Smooth muscle cell (in vitro differentiated cells): Measurements from ENCODE around the gene ORM1. TPM values are rescaled to one million over a fixed set of nuclear protein-coding genes. Genes with fewer than 3 reads are reported as not detected.
"Not testable (repeated sequence)": the region's sequence is repeated elsewhere in the genome, so short reads cannot be mapped to it uniquely, and the experiment has no call there.

Experiments used
- DNase-seq: peaks from one replicate; lab custom pipeline; 2025; ENCODE audit not compliant: unreplicated experiment; lab: John Stamatoyannopoulos, UW
- H2AFZ ChIP-seq: fragments of 200-600 bp; sonication (generic); 2 replicates; pipeline ENCODE4 v1.6.0; 2016; ENCODE audit warnings: antibody characterized with exemption, low read depth, mild to moderate bottlenecking
- H3F3A ChIP-seq: fragments of 200-600 bp; sonication (generic); 2 replicates; pipeline ENCODE4 v1.6.0; 2017; ENCODE audit warnings: antibody characterized with exemption, low read depth
- H3K27ac ChIP-seq: fragments of 200-600 bp; sonication (generic); 2 replicates; pipeline ENCODE4 v1.5.1; 2016; ENCODE audit warnings: low read depth, mild to moderate bottlenecking
- H3K27me3 ChIP-seq: fragments of 200-600 bp; sonication (generic); 2 replicates; pipeline ENCODE4 v1.6.1; 2016; ENCODE audit warnings: low read depth, mild to moderate bottlenecking
- H3K36me3 ChIP-seq: fragments of 200-600 bp; sonication (generic); 2 replicates; pipeline ENCODE4 v1.5.1; 2016; ENCODE audit warnings: low read depth
- H3K4me1 ChIP-seq: fragments of 200-600 bp; sonication (generic); 2 replicates; pipeline ENCODE4 v1.5.1; 2016; ENCODE audit warnings: low read depth
- H3K4me2 ChIP-seq: fragments of 200-600 bp; sonication (generic); 2 replicates; pipeline ENCODE4 v1.6.0; 2016; ENCODE audit warnings: mild to moderate bottlenecking
- H3K4me3 ChIP-seq: fragments of 200-600 bp; sonication (generic); 2 replicates; pipeline ENCODE4 v1.5.1; 2016; ENCODE audit warnings: mild to moderate bottlenecking
- H3K79me2 ChIP-seq: fragments of 200-600 bp; sonication (generic); 2 replicates; pipeline ENCODE4 v1.6.0; 2016; ENCODE audit warnings: low read depth, mild to moderate bottlenecking
- H3K9ac ChIP-seq: fragments of 200-600 bp; sonication (generic); 2 replicates; pipeline ENCODE4 v1.6.0; 2016; ENCODE audit warnings: low read depth
- H3K9me3 ChIP-seq: fragments of 200-600 bp; sonication (generic); replicated peaks from 2 replicates; pipeline ENCODE4 v1.5.1; 2016; ENCODE audit warnings: low read depth
- H4K20me1 ChIP-seq: fragments of 200-600 bp; sonication (generic); 2 replicates; pipeline ENCODE4 v1.6.0; 2016; ENCODE audit warnings: low read depth
- CTCF ChIP-seq: fragments of 200-600 bp; sonication (generic); IDR thresholded peaks from 2 replicates; pipeline ENCODE4 v1.5.1; 2017; ENCODE audit warnings: borderline replicate concordance, mild to moderate bottlenecking, antibody characterized with exemption; ENCODE audit not compliant: insufficient read depth, poor library complexity, severe bottlenecking
- WGBS: methylation state at CpG from one replicate; pipeline ENCODE4 v1.1.7; 2016; ENCODE audit warnings: low lambda C conversion rate; 5-methylcytosine and 5-hydroxymethylcytosine counted together
- polyA plus RNA-seq: library from polyadenylated mRNA; unstranded; fragments of >200 nt; fragmentation: Nextera tagmentation; extraction: Ambion mirVana; gene quantifications from 2 replicates; pipeline ENCODE4 v1.2.1, GENCODE V29; 2016
- total RNA-seq: library from RNA; depleted of rRNA; stranded (reverse); fragments of >200 nt; gene quantifications from 2 replicates; pipeline ENCODE4 v1.2.3, GENCODE V29; 2014

ORM1 gene
- total RNA-seq (not detected in 2 replicates), polyA plus RNA-seq (0.46 and 0.74 TPM in 2 replicates)

- 81% methylated on average over 9 of the region's 15 CpGs for whole genome bisulfite sequencing
- not testable (repeated sequence) for H4K20me1 ChIP-seq, H2AFZ ChIP-seq, H3K4me2 ChIP-seq, H3K27me3 ChIP-seq, H3K4me3 ChIP-seq, H3K27ac ChIP-seq, H3K79me2 ChIP-seq, H3K4me1 ChIP-seq, DNase-seq, H3K9ac ChIP-seq, H3F3A ChIP-seq, H3K9me3 ChIP-seq, H3K36me3 ChIP-seq
These were observed at the start of gene ORM1 for GRCh38 chr9:114322831-114323531. Gene ORM1, plus strand, starts transcription at chr9:114323098. Its CDS starts 36 bp downstream, at chr9:114323134.

- H3K9ac ChIP-seq = no peak overlapping the region
- DNase-seq = no peak
- no peaks in the 10 kb centered on the region for H4K20me1 ChIP-seq
- 94% methylated on average over 7 of the region's 7 CpGs for WGBS
- TF ChIP-seq CTCF = no peak
- H3K36me3 ChIP-seq = no peaks in the 10 kb centered on the region
- peaks cover 20% of the 10 kb centered on the region for H3F3A ChIP-seq
- H3K79me2 ChIP-seq = no peaks in the 10 kb centered on the region
- H3K9me3 ChIP-seq = no peaks in the 10 kb centered on the region
- H3K4me1 ChIP-seq = peaks cover 5% of the 10 kb centered on the region
- H3K4me2 ChIP-seq = no peak overlapping the region
- no peaks in the 10 kb centered on the region for H3K27me3 ChIP-seq
- H2AFZ ChIP-seq = no peak overlapping the region
- H3K4me3 ChIP-seq = no peak overlapping the region
- H3K27ac ChIP-seq = no peak overlapping the region
These were observed 49.4 kb upstream of the ORM1 start for GRCh38 chr9:114273461-114273881.

- no peaks in the 10 kb centered on the region for H3K27me3 ChIP-seq
- no peaks in the 10 kb centered on the region for H3K79me2 ChIP-seq
- no peaks in the 10 kb centered on the region for H4K20me1 ChIP-seq
- H3K27ac ChIP-seq = no peak overlapping the region
- H3K4me1 ChIP-seq = peaks cover 5% of the 10 kb centered on the region
- no peak overlapping the region for H3K9ac ChIP-seq
- H3K9me3 ChIP-seq = no peaks in the 10 kb centered on the region
- H3F3A ChIP-seq = peaks cover 22% of the 10 kb centered on the region
- H3K4me3 ChIP-seq = no peak overlapping the region
- no peaks in the 10 kb centered on the region for H3K36me3 ChIP-seq
- TF ChIP-seq CTCF = no peak
- 98% methylated on average over 5 of the region's 5 CpGs for WGBS
- no peak for DNase-seq
- no peak overlapping the region for H3K4me2 ChIP-seq
- no peak overlapping the region for H2AFZ ChIP-seq
These were observed 48.7 kb upstream of the ORM1 start for GRCh38 chr9:114274217-114274616.

GRCh38 chr9:114275246-114276004, 47.5 kb upstream of the ORM1 start:
- H4K20me1 ChIP-seq = no peaks in the 10 kb centered on the region
- no peak for DNase-seq
- peaks cover 5% of the 10 kb centered on the region for H3K4me1 ChIP-seq
- H3K36me3 ChIP-seq = no peaks in the 10 kb centered on the region
- no peak overlapping the region for H3K4me3 ChIP-seq
- no peaks in the 10 kb centered on the region for H3K27me3 ChIP-seq
- no peaks in the 10 kb centered on the region for H3K9me3 ChIP-seq
- no peaks in the 10 kb centered on the region for H3K79me2 ChIP-seq
- no peak overlapping the region for H2AFZ ChIP-seq
- 73% methylated on average over 15 of the region's 15 CpGs for WGBS
- no peak for TF ChIP-seq CTCF
- H3F3A ChIP-seq = peaks cover 22% of the 10 kb centered on the region
- H3K9ac ChIP-seq = no peak overlapping the region
- H3K27ac ChIP-seq = peak overlapping the region; percentile 96
- H3K4me2 ChIP-seq = no peak overlapping the region
